ENCODE results near the gene GMDS.

GMDS gene

DNA sequence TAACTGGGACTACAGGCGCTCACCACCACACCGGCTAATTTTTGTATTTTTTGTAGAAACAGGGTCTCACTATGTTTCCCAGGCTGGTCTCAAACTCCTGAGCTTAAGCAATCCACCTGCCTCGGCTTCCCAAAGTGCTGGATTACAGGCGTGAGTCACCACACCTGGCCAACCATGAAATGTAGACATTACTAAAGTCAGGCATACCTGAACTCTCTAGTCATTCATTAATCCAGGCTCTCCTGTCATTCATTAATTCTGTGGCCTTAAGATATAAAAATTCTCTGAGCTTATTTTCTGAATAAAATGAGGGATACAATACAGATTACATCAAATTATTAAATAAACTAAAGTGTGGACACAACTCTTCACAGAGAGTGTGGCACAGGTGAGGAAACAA, 159.7 kb downstream of the GMDS start:
- DNase-seq: no peak

DNA sequence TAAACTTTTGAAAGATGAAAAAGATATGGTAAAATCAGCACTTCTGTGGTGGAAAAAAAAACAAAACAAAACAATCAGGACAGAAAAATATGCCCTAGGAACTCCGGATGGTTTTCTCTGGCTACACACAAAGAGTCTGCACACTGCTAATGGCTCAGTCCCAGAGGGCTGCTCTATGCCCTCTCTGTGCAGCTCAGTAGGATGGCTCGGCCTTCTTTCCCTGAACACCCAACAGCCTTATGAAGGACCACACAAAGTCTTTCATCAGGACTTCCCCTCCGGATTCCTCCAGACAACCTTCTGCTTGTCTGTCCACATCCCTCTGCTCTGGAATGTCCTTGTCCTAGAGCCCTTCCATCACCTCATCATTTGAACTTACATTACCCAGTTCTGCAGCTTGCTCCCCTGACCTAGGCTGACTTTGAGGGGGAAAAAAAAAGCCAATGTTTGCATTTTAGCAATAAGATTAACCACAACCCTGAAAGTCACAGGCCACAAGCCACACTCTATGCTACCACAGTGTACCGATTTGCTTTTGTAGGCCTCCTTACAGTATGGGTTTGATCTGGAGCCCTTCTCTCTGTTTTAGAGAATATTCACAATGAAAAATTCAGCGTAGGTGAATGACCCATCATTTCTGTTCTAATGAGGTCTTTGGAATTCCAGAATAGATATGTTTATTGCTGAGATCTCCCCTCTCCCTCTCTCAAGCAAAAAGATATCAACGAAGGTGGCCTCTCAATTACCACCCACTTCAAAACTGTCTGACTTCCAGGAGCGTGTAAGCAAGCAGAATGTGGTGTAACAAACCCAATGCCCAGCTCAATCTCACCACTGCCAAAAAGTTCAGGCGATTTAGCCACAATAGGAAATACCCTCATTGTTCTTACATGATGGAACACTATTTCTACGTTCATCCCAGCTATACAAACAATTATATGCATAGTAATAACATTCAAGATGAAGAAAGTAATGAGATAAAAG, 164.0 kb downstream of the GMDS start:
- DNase-seq: peak in 1 of 2 donors; percentile 7

DNA sequence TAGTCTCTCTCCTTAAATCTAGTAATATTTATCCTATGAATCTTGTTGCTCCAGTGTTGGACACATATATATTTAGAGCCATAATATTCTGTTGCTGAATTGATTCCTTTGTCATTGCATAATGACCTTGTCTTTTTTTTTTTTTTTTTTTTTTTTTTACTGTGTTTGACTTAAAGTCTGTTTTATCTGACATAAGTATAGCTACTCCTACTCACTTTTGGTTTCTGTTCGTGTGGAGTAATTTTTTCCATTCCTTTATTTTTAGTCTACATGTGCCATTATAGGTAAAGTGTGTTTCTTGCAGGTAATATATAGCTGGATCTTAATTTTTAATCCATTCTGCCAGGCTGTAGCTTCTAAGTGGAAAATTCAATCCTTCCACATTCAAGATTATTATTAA, 166.5 kb downstream of the GMDS start:
- no peak for DNase-seq

DNA sequence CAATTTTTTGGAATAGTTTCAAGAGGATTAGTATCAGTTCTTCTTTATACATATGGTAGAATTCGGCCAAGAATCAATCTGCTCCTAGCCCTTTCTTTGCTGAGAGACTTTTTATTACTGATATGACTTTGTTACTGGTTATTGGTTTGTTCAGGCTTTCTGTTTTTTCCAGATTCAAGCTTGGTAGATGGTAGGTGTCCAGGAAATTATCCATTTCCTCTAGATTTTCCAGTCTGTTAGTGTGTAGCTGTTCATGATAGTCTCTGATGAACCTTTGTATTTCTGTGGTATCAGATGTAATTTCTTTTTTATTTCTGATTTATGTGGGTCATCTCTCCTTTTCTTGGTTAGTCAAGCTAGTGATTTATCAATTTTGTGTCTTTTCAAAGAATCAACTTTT, 167.6 kb downstream of the GMDS start:
- no peak for DNase-seq

DNA sequence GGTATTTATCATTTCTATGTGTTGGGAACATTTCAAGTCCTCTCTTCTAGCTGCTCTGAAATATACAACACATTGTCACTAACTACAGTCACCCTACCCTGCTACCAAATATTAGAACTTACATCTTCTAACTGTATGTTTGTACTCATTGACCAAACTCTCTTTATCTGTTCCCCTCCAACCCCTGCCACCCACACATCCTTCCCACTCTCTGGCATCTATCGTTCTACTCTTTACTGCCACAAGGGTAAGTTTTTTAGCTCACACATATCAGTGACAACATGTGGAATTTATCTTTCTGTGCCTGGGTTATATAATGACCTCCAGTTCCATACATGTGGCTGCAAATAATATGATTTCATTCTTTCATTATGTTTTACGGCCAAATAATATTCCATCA, 171.9 kb downstream of the GMDS start:
- no peak for DNase-seq

- no peak for DNase-seq
Measured at GRCh38 chr6:2072453-2072852, 173.0 kb downstream of the GMDS start.

GRCh38 chr6:2063547-2063946, 181.9 kb downstream of the GMDS start:
- no peak for DNase-seq

- no peak for DNase-seq
Measured at GRCh38 chr6:2061880-2062279, 183.5 kb downstream of the GMDS start.

DNA sequence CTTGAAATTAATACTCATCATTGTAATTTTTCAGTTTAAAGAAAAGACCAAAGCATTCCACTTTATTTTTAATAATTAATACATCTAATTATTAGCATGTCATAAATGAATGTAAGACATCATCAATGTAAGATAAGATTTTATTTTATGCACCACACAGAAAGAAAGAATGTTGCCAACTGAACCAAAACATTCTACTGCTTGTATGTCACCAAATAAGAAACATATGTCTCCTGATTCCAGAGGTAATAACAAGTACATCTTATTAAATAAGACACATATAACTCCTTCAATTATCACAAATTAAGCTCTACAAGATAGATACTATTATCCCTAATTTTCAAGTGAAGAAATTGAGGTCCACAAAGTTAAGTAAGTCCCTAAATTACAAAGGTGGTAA, 189.5 kb downstream of the GMDS start:
- DNase-seq: no peak

DNA sequence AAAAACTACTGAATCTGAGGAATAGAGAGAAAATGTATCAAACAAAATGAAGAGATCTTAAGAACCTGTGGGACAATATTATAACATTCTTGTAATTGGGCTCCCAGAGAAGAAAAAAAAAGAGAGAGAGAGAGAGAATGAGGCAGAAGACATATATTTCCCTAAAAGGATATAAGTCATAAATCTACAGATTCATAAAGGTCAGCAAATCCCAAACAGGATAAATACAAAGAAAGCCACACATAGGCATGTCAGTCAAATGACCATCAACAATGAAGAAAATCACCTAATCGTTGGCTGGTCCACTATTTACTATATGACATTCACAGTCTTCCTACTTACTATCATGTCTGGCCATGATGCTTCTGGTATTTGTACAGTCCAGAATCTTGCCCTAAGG, 190.3 kb downstream of the GMDS start:
- no peak for DNase-seq

DNA sequence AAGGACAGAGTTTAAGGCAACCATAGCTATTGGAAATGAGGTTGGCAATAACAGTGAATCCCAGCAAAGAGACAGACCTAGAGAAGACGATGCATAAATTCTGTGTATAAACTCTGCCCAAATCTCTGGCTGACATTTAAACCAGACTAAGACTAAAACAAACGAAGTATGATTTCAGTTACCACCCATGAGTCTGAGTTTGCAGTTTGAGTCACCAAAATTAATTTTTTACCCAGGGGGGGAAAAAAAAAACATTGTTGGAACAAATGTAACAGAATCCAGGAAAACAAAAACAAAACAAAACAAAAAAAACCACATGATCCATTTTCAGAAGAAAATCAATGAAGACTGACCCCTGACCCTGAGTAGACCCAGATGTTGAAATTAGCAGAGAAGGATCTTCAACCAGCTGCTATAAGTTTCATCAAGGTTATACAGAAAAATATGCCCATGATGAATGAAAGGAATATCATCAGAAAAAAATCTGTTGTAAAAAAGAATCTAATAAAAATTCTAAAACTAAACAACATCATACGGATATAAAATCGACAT, 190.8 kb downstream of the GMDS start:
- DNase-seq: no peak

DNA sequence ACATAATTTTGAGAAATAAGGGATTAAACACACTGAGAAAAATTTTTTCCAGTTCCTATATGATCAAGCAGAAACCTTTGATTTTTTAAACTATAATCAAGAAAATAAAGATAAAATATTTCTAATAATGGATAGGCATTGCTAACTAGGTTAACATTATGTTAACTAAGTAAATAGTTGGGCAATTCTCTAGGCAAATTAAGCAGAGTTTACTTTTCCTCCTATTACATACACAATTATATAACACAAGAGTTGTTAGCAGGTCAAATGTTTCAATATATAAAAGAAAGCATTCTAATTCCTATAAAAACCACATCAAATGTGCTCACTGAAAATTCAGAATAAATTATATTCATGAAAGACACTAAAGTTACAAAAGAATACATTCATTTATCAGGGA, 191.7 kb downstream of the GMDS start:
- no peak for DNase-seq

GRCh38 chr6:2047855-2048254, 197.6 kb downstream of the GMDS start:
- DNase-seq: no peak

DNA sequence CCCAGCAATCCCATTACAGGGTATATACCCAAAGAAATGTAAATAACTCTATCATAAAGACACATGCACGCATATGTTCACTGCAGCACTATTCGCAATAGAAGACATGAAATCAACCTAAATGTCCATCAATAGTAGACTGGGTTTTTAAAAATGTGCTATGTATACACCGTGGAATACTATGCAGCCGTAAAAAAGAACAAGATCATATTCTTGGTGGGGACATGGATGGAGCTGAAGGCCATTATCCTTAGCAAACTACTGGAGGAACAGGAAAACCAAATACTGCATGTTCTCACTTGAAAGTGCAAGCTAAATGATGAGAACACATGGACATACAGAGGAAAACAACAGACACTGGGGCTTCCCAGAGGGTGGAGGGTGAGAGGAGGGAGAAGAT, 201.2 kb downstream of the GMDS start:
- DNase-seq: no peak

DNA sequence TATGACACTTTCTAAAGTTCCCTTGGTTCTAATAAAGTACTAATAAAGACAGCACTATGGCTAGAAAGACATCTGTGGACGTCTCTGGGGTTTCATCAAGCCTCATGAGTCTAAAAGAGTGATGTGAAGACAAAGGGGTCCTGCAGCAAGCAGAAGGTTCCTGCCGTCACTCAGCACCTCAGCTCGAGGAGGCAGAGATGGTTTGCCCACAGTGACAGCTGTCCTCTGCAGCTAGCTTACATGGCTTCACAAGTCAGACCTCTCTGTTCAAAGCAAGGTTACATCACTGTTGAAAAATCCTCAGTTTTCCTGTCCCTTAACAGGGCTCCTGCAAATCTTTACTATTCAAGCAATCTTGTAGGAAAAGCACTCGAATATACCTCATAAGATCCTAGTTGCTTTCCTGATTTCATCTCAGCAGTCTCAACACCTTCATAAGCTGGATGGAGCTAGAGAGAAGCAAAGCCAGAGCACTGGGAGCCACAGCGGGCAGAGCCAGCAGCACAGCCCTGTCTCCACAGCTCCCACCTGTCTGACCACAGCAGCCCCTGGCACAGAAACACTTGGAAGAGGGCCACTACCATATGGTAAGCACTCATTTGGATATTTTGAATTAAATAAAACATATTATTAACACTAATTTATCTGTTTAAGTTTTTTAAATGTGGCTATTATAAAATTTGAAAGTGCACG, 202.3 kb downstream of the GMDS start:
- no peak for DNase-seq

DNA sequence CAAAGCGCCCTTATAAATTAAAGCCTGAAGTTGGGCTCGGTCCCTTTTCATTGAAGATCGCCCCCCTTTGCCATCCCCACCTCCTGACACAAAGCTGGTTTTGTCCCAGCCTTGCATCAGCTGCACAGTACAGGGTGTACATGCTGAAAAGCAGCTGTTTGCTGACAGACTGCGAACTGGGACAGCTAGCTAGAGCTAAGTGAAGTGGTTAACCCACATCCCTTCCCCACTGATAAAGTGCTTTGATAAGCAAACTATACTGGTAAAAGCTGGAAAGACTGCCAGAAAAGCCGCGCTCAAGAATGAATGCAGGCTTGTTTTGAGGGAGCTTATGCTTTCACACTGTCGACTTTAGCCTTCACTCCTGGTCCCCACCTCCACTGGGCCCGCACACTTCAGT, 207.3 kb downstream of the GMDS start:
- DNase-seq: peak in 1 of 2 donors; percentile 48

DNA sequence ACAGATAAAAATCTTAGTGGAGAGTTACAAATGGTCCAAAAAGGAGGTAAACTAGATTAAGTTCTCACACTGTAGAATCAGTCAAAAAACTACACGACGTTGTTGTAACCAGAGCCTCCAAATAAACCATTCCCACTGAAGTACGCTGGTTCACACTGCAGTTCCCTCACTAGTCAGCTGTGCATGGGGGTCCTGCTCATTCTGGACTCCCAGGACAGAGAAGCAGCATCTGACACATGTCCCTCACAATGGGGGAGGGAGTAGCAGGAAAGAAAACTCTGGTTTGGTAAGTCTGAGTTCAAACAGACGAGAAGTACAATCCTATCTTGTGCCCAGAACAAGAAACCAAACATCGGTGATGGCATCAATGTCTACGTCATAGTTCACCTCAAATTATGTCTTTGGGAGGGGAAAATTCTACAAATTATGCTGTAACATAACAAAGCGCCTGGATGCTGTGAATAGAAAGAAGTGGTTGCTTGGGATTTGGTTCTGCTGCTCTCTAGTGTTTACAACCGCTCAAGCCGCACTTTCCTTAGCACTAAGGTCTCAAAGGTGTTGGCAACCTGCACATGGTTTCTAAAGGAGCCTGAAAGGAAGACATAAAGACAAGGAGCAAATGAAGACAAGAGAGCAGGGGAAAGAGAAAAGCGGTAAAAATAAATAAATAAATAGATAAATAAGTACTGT, 208.0 kb downstream of the GMDS start:
- DNase-seq: no peak

GRCh38 chr6:2036710-2037023, 208.7 kb downstream of the GMDS start:
- DNase-seq: no peak

GRCh38 chr6:2035826-2036709, 209.3 kb downstream of the GMDS start:
- no peak for DNase-seq

DNA sequence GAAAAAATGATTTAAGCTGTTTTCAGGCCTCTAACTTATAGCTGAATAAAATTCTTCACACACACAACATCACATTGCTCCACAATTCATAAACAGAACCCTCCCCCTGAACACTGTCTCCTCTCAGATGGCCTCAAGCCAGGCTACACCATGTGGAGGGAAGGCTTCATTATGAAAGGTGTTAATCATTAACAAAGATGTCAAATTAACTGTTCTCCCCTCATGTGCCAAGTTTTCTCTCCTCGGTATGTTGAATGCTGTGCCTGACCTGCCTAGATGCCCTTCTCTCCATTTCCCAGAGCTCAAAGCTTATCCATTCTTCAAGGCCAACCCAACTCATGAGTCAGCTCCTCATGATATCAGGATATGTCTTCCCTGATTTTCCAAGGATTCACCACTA, 210.4 kb downstream of the GMDS start:
- DNase-seq: no peak

DNA sequence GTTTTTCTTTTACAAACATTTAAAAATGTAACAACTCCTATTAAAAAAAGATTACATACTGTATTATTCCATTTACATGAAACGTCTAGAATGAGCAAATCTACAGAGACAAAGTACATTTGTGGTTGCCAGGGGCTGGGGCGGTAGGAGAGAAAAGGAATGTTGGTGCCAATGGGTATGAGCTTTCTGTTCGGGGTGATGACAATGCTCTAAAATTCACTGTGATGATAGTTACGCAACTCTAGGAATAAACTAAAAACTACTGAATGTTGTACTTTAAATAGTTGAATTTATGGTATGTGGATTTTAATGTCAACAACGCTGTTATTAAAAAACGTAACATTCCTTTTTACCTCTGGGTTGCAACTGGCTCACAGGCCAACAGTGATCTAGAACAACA, 211.1 kb downstream of the GMDS start:
- no peak for DNase-seq

DNA sequence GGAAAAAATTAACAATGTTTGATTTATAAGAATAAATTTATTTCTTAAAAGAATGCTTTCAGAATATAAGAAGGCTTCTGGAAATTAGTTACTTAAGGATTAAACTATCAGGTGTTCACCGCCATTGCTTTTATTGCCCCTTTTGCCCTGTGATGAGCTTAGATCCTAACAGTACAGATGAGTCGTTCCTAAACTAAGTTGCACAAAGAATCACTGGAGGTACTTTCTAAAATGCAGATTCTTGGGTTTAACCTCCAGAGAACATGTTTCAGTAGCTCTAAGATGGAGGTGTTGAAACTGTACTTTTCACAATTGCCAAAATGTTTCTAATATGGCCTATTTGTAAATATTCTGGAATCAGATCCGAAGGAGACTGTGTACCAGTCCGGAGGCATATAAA, 211.9 kb downstream of the GMDS start:
- no peak for DNase-seq

Data from CD4-positive, alpha-beta T cell treated with Interferon alpha-2 for 1 hour (primary cell).